WI38 (cell line): ENCODE data around the gene GPR4.

Experiments used
- H3K4me3 ChIP-seq: 2 replicates; pipeline ENCODE4 v1.5.1; 2011; ENCODE audit warnings: low read depth, mild to moderate bottlenecking, control low read depth, low read length
- TF ChIP-seq, protein P1 (sequence below): IDR thresholded peaks from 2 replicates; pipeline ENCODE4 v1.5.1; 2012; ENCODE audit warnings: low read depth, mild to moderate bottlenecking, control low read depth, low read length

The GPR4 gene

DNA sequence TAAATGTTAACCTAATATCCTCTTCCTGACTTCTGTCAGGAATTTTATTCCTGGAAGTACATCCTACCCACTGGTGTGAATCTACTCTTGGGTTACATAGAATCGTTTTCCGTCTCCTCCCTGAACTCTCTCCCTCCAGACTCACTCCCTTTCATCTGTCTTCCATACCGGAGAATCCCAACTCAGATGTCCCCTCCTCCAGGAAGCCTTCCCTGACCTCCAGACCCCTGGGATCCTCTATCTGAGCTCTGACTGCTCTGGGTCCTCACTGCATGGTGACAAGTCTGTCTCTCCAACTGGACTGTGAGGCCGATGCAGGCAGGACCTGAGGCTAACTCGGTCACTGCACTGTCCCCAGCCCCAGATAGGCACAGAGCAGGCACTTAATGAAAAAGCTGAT, 42.0 kb downstream of the GPR4 start:
- no peak overlapping the region for H3K4me3 ChIP-seq
- TF ChIP-seq, protein P1, sequence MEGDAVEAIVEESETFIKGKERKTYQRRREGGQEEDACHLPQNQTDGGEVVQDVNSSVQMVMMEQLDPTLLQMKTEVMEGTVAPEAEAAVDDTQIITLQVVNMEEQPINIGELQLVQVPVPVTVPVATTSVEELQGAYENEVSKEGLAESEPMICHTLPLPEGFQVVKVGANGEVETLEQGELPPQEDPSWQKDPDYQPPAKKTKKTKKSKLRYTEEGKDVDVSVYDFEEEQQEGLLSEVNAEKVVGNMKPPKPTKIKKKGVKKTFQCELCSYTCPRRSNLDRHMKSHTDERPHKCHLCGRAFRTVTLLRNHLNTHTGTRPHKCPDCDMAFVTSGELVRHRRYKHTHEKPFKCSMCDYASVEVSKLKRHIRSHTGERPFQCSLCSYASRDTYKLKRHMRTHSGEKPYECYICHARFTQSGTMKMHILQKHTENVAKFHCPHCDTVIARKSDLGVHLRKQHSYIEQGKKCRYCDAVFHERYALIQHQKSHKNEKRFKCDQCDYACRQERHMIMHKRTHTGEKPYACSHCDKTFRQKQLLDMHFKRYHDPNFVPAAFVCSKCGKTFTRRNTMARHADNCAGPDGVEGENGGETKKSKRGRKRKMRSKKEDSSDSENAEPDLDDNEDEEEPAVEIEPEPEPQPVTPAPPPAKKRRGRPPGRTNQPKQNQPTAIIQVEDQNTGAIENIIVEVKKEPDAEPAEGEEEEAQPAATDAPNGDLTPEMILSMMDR: no peak

DNA sequence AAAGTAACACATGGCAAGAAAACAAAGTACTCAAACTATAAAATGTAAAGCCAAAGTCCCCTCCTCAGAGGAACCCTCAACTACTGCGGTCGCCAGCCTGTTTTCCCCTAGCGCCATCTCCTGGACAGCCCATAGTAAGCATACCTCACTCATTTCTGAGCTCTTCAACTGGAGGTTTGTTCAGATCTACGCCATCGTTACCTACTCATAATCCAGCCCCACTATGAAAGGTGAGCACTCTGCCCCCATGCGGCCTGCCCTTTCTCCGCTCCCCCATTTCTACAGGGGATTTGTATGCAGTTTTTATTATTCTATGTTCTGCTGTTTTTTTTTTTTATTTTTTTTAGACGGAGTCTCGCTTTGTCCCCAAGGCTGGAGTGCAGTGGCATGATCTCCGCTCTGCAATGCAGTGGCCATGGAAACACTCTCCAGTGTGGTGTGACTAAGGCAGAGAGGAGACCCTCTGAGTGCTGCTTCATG, 43.6 kb downstream of the GPR4 start:
- TF ChIP-seq, protein P1: peak; percentile 53
- no peak overlapping the region for H3K4me3 ChIP-seq

DNA sequence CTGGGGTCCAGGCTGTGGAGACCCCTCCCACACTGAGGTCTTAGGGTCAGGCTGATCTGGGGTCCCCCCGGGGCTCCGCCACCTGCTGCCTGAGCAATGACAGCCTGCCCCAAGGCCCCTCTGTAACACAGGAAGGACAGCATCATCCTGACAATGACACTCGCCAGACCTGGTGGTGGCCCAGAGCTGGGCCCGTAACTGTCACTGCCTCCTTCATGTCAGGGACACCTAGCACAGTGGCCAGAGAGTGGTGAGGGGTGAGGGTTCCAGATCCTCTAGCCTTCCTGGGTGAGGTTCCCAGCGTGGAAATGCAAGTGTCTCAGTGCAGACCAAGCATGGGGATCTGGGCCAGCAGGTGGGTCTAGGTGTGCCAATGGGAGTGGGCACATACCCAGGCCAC, 45.2 kb downstream of the GPR4 start:
- TF ChIP-seq, protein P1: no peak
- H3K4me3 ChIP-seq: no peak overlapping the region

DNA sequence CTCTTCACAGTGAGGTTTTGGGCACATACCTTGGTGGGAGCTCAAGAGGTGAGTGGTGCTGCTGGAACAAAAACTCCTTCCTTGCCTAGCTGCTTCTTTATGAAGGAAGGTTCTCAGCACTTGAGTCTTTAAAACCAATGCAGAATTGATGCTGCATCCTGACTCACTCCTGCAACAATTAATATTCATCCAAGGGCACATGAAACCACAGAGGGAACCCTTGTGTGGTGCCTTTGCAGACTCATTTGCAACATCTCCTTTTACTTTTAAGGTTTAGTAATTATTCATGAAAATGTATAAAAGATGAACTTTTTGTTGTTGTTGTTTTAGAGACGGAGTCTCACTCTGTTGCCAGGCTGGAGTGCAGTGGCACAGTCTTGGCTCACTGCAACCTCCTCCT, 47.5 kb downstream of the GPR4 start:
- no peak overlapping the region for H3K4me3 ChIP-seq
- TF ChIP-seq, protein P1: no peak

DNA sequence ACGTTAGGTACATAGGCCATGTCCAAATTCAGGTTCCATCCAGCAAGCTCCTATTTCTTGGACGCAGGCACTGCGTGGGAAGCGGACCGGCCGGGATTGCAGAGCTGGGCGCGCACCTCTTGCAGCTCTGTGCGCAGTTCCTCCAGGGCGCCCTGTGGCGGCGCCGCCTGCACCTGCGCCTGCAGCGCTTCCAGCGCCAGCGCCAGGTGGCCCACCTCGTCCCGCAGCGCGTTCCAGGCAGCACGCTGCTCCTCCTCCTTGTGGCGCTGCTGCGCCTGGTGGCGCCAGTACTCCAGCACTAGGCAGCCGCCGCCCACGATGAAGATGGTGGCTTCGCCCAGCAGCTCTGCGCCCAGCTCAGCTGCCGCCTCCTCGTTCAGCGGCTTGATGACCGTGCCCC, 48.5 kb downstream of the GPR4 start:
- TF ChIP-seq, protein P1: no peak
- H3K4me3 ChIP-seq: no peak overlapping the region

DNA sequence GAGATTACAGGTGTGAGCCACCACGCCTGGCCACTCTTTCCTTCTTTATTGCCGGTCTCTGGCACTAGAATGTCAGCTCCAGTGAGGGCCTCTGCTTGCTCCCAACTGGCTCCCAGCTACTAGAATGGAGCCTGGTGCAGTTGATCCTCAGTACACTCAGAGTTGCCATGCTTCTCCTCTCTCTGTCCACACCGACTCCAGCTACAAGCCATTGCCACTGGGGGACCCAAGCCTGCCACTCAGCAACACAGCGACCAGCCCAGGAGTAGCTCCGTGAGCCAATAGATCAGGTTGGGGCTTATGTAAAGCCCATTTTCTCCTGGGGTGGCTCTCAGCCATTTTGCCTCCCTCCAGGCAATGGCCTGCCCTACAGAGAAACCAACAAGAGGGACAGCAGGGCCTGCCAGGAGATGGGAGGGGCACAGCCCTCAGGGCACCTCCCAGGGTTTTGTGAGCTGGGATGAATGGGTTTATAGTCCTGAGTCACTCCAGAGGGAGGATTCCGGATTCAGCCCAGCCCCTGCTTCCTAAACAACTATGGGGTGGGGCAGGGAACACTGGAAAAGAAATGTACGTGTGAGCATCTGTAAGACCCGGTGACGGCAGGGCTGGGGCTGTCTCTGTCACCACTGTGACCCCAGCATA, 53.9 kb downstream of the GPR4 start:
- H3K4me3 ChIP-seq: no peak overlapping the region
- TF ChIP-seq, protein P1: no peak

DNA sequence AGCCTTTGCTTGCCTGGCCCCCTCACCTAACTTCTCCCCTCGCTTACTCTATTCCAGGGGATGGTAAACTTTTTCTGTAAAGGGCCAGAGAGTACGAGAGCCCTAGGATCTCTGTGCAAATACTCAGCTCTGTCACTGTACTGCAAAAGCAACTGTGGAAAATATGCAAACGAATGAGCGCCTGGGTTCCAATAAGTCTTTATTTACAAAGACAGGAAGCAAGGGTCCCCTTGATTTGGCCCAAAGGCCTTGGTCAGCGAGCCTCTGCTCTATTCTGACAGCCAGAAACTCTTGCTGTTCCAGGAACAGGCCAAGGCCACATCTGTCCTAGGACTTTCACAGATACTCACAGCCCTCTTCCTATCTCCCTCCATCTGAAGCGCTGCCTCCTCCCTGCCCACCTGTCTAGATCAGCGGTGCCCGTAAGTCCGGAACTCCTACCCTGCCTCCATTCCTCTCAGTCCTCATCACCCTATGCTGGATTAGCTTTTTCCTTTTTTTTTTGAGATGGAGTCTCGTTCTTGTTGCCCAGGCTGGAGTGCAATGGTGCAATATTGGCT, 54.7 kb downstream of the GPR4 start:
- TF ChIP-seq, protein P1: no peak
- H3K4me3 ChIP-seq: no peak overlapping the region
